CD4-positive, CD25-positive, alpha-beta regulatory T cell (primary cell): ENCODE measurements around the gene MYO18A. TPM values are rescaled to one million over a fixed set of nuclear protein-coding genes. Genes with fewer than 3 reads are reported as not detected.

Source experiments
- ATAC-seq, 2 donors: fragments of 150-1000 bp; cut with Tn5 transposase; one replicate each; pipeline ENCODE4 v1.10.0; 2021; ENCODE audit warnings: low read depth in 2 of 2, moderate number of reproducible peaks in 2 of 2, moderate library complexity in 1 of 2
- DNase-seq, 3 donors: peaks; one replicate each; pipeline versions ENCODE4 v3.0.0 to v3.0.0-alpha.2; 2012 to 2022; ENCODE audit warnings: mixed read lengths in 1 of 3
- H3K27ac ChIP-seq: one replicate; pipeline ENCODE4 v1.7.0; 2013; ENCODE audit warnings: mild to moderate bottlenecking, low read length; ENCODE audit not compliant: insufficient read depth, poor library complexity, severe bottlenecking
- H3K27me3 ChIP-seq: one replicate; pipeline ENCODE4 v1.7.0; 2013; ENCODE audit warnings: low read length; ENCODE audit not compliant: control insufficient read depth, insufficient read depth
- H3K36me3 ChIP-seq: one replicate; pipeline ENCODE4 v1.7.0; 2013; ENCODE audit warnings: mild to moderate bottlenecking, low read length, moderate library complexity; ENCODE audit not compliant: control insufficient read depth, insufficient read depth
- H3K4me1 ChIP-seq: 2 replicates; pipeline ENCODE4 v1.7.0; 2013; ENCODE audit warnings: mild to moderate bottlenecking, low read length; ENCODE audit not compliant: insufficient read depth, control insufficient read depth, poor library complexity, severe bottlenecking
- H3K4me3 ChIP-seq: one replicate; pipeline ENCODE4 v1.7.0; 2013; ENCODE audit warnings: low read depth, mild to moderate bottlenecking, low read length, moderate library complexity
- H3K9me3 ChIP-seq, 2 experiments: 1 replicate in 1 of 2; 2 replicates in 1 of 2; pipeline ENCODE4 v1.7.0; 2013; ENCODE audit warnings: low read length in 2 of 2, mild to moderate bottlenecking in 1 of 2, moderate library complexity in 1 of 2; ENCODE audit not compliant: control insufficient read depth in 2 of 2
- H3K27ac Mint-ChIP-seq, 3 donors: one replicate each; pipeline ENCODE4 v1.8.0; 2020 to 2022; ENCODE audit warnings: mild to moderate bottlenecking in 3 of 3, mixed read lengths in 3 of 3, moderate library complexity in 2 of 3
- H3K27me3 Mint-ChIP-seq: one replicate; pipeline ENCODE4 v1.8.0; 2022; ENCODE audit warnings: mild to moderate bottlenecking, mixed read lengths
- H3K36me3 Mint-ChIP-seq: one replicate; pipeline ENCODE4 v1.8.0; 2020; ENCODE audit warnings: mixed read lengths
- H3K4me1 Mint-ChIP-seq, 4 donors: one replicate each; pipeline ENCODE4 v1.8.0; 2020 to 2022; ENCODE audit warnings: mixed read lengths in 4 of 4, mild to moderate bottlenecking in 1 of 4
- H3K4me3 Mint-ChIP-seq, 4 donors: one replicate each; pipeline ENCODE4 v1.8.0; 2020 to 2022; ENCODE audit warnings: mild to moderate bottlenecking in 4 of 4, mixed read lengths in 4 of 4, moderate library complexity in 3 of 4
- H3K9me3 Mint-ChIP-seq, 7 donors: one replicate each; pipeline ENCODE4 v1.8.0; 2020 to 2022; ENCODE audit warnings: mixed read lengths in 7 of 7, mild to moderate bottlenecking in 3 of 7, moderate library complexity in 2 of 7
- polyA plus RNA-seq, 4 donors: library from polyadenylated mRNA; unstranded; fragments of 300-500 nt; fragmentation: Illumina TruSeq; gene quantifications; one replicate each; pipeline ENCODE4 v1.2.3, GENCODE V29; 2021
- total RNA-seq: library from RNA; stranded (reverse); gene quantifications from one replicate; pipeline ENCODE4 v1.2.3, GENCODE V29; 2022

MYO18A gene
- total and polyA plus RNA-seq, 5 donors from 2014 or later = 16.8 to 193 (median 21.0) TPM

DNA sequence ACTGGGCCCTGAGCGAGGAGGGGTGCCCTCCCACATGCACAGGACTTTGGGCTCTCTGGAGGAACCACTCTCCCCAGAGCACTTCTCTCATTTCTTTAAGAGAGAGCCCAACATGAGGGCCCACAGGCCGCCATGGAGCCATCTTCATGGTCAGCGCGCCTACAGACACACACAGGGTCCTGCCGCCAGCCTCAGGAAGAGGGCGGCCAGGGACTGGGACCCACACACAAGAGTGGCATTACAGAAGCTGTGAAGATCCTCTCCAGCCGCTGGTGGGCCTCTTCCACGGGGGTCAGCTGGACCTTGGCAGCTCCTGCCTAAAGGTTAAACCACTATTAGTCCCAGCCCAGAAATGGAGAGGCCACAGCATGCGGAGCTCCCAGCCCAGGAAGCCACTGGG is 54.5 kb downstream of the MYO18A start:
- no peaks in the 10 kb centered on the region for H3K9me3 ChIP-seq

DNA sequence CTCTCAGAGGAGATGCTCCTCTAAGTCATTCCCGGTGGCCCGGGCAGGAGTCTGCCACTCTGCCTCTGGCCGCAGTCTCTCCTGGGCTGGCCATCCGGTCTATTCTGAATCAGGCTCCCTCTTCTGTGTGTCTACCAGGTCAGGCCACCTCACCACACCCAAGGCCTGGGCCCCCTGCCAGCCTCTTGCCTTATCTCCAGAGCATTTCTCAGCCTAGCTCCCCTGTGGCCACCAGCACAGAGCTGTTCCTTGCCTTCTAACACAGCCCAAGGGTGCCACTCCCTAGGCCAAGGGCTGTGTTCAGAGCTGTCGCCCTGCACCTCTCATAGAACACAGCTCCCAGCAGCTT is 55.3 kb downstream of the MYO18A start:
- Mint-ChIP-seq H3K4me1 (peaks cover 0 to 18% (median 8%) of the 10 kb centered on the region in 4 donors), H3K36me3 (peaks cover 9% of the 10 kb centered on the region), H3K9me3 (no peaks in the 10 kb centered on the region), H3K27me3 (no peaks in the 10 kb centered on the region), H3K4me3 (no peak overlapping the region), H3K27ac (peak overlapping the region in 1 of 3 donors; percentile 69)
- Histone ChIP-seq H3K4me3 (no peak overlapping the region), H3K9me3 (no peaks in the 10 kb centered on the region), H3K36me3 (peaks cover 65% of the 10 kb centered on the region), H3K27me3 (no peaks in the 10 kb centered on the region), H3K4me1 (no peaks in the 10 kb centered on the region), H3K27ac (no peak overlapping the region)
- ATAC-seq (no peak), DNase-seq (no peak)

More for the DNA sequence above, 54.5 kb downstream of the MYO18A start:
- DNase-seq = no peak
- no peaks in the 10 kb centered on the region for H3K9me3 Mint-ChIP-seq
- Histone ChIP-seq H3K27ac (no peak overlapping the region), H3K4me1 (no peaks in the 10 kb centered on the region), H3K36me3 (peaks cover 59% of the 10 kb centered on the region), H3K4me3 (no peak overlapping the region), H3K27me3 (no peaks in the 10 kb centered on the region)
- H3K4me3 Mint-ChIP-seq = no peak overlapping the region
- H3K27me3 Mint-ChIP-seq = no peaks in the 10 kb centered on the region
- H3K27ac Mint-ChIP-seq = no peak overlapping the region
- ATAC-seq = no peak
- H3K4me1 Mint-ChIP-seq = peaks cover 0 to 19% (median 8%) of the 10 kb centered on the region in 4 donors
- peaks cover 8% of the 10 kb centered on the region for H3K36me3 Mint-ChIP-seq

DNA sequence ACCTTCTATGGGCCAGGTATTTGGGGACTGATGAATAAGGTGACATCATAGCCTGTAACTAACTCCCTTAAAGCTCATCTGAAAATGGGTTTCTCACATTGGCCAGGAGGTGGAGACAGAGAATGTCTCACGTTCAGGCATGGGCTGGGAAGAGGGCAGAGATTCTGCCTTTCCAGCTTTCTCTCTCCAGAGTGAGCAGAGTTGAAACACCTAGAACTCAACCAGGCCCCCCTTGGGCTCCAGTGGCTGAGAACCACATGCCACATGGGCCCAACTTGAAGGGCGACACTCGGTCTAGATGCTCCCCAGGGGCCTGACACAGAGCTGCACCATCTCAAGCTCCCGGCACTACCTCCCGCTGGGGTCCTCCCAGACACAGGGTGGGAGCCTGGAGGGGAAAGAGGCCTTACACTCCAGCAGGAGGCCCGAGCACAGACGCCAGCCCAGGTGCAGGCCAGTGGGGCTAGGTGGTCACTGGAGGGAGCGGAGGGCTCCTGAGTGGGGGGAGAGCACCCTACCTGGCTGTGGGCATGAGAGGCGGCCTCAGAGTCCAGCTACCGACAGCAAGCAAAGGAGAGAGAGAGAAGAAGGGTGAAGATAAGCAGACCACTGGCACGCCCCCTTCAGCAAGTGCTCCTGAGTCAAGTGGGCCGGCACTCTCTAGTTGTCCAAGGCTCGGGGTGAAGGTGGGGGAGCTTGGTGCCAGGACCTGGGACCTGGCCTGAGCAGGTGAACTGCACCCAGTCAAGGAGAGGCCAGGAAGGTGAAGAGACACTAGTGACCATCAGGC is 55.9 kb downstream of the MYO18A start:
- Mint-ChIP-seq H3K27ac (peak overlapping the region in 1 of 3 donors; percentile 42), H3K4me1 (peaks cover 0 to 18% (median 8%) of the 10 kb centered on the region in 4 donors), H3K27me3 (no peaks in the 10 kb centered on the region), H3K4me3 (no peak overlapping the region), H3K9me3 (no peaks in the 10 kb centered on the region), H3K36me3 (peaks cover 11% of the 10 kb centered on the region)
- Histone ChIP-seq H3K36me3 (peaks cover 64% of the 10 kb centered on the region), H3K9me3 (no peaks in the 10 kb centered on the region), H3K4me1 (no peaks in the 10 kb centered on the region), H3K27me3 (no peaks in the 10 kb centered on the region), H3K4me3 (no peak overlapping the region), H3K27ac (no peak overlapping the region)
- ATAC-seq (peak; percentile 75 to 86), DNase-seq (peak in 2 of 3 donors; percentile 45 to 76)

DNA sequence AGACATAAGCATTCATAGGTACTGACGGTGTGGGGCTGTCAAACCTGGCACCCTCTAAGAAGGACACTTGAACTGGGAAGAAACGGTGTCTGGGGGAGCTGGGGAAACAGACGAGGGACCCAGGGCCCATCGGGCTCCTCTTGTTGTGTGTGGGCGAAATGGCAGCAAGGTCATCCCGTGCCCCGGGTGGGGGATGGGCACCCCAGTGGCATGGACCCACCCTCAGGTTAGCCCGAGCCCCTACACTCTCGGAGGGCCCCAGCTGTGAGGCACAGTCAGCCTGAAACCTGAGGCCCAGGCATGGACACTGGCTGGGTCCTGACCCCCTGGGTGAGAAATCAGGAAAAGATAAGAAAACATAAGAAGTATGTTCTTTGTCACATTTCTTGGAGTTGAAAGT is 57.1 kb downstream of the MYO18A start:
- ATAC-seq (no peak), DNase-seq (no peak)
- H3K27ac ChIP-seq = no peak overlapping the region
- no peak overlapping the region for H3K4me3 ChIP-seq
- no peaks in the 10 kb centered on the region for H3K27me3 ChIP-seq
- no peaks in the 10 kb centered on the region for H3K9me3 ChIP-seq
- H3K36me3 Mint-ChIP-seq = peaks cover 17% of the 10 kb centered on the region
- no peaks in the 10 kb centered on the region for H3K27me3 Mint-ChIP-seq
- no peaks in the 10 kb centered on the region for H3K4me1 ChIP-seq
- peaks cover 65% of the 10 kb centered on the region for H3K36me3 ChIP-seq
- no peaks in the 10 kb centered on the region for H3K9me3 Mint-ChIP-seq
- H3K4me1 Mint-ChIP-seq = peaks cover 0 to 11% (median 5%) of the 10 kb centered on the region in 4 donors
- H3K4me3 Mint-ChIP-seq = no peak overlapping the region
- H3K27ac Mint-ChIP-seq = peak overlapping the region in 1 of 3 donors; percentile 25

DNA sequence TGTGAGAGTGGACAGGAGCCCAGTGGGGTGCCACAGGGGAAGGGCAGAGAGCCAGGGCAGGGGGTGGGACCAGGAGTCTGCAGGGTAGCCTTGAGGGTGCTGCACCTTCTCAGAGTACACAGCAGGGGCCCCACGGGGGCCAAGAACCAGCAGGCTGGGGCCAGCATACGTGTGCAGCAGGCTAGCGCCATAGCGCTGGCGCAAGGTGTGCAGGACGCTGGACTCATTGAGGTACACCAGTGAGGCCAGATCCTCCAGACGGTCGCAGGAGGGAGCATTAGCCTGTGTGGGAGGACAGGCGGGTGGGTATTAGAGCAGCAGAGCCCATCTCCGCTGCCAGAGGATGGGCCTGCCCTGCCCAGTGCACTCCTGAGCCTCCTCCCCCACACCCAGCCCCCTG is 58.8 kb downstream of the MYO18A start:
- peaks cover 60% of the 10 kb centered on the region for H3K36me3 ChIP-seq

DNA sequence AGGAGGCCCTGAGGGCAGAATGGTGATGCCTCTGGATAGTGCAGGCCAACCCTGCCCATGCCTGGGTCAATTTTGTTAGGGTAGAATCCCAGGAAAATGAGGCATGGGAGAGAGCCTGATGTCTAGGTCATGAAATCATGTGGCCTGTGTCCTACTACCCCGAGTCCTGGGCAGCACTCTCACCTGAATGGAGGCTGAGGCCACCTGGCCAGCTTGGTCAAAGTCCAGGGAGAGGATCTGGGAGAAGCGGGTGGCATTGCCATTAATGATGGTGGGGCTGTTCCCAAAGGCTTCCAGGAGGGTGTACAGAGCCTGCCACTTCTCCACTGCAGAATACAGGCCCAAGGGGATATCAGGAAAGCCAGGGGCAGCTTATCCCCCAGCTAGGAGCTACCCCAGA is 59.8 kb downstream of the MYO18A start:
- Histone ChIP-seq H3K9me3 (no peaks in the 10 kb centered on the region), H3K4me3 (no peak overlapping the region), H3K36me3 (peaks cover 64% of the 10 kb centered on the region), H3K4me1 (no peaks in the 10 kb centered on the region), H3K27me3 (no peaks in the 10 kb centered on the region), H3K27ac (no peak overlapping the region)
- no peak overlapping the region for H3K27ac Mint-ChIP-seq
- H3K4me1 Mint-ChIP-seq = peaks cover 0 to 16% (median 7%) of the 10 kb centered on the region in 4 donors
- H3K4me3 Mint-ChIP-seq = no peak overlapping the region
- no peaks in the 10 kb centered on the region for H3K9me3 Mint-ChIP-seq
- ATAC-seq = no peak
- DNase-seq = no peak
- peaks cover 20% of the 10 kb centered on the region for H3K36me3 Mint-ChIP-seq
- no peaks in the 10 kb centered on the region for H3K27me3 Mint-ChIP-seq

More for the DNA sequence above, 58.8 kb downstream of the MYO18A start:
- Mint-ChIP-seq H3K36me3 (peaks cover 20% of the 10 kb centered on the region), H3K27me3 (no peaks in the 10 kb centered on the region), H3K27ac (no peak overlapping the region), H3K4me3 (no peak overlapping the region), H3K4me1 (peaks cover 0 to 16% (median 7%) of the 10 kb centered on the region in 4 donors), H3K9me3 (no peaks in the 10 kb centered on the region)
- Histone ChIP-seq H3K27me3 (no peaks in the 10 kb centered on the region), H3K4me3 (no peak overlapping the region), H3K4me1 (no peaks in the 10 kb centered on the region), H3K9me3 (no peaks in the 10 kb centered on the region), H3K27ac (no peak overlapping the region)
- no peak for ATAC-seq
- no peak for DNase-seq

DNA sequence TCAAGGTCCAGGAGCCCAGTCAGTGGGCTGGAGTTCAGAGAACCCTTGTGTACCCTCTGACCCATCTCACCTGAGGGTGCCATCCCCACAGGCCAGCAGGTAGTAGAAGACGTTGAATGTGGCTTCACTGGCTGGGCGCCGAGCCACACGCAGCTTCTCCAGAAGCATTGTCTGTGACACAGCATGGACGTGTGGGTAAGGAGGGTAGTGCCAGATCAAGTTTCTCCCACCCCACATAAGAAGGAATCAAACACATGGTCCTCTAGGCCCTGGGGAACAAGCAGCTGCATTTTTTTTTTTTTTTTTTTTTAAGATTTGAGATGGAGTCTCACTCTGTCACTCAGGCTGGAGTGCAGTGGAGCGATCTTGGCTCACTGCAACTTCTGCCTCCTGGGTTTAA is 60.9 kb downstream of the MYO18A start:
- Histone ChIP-seq H3K27me3 (no peaks in the 10 kb centered on the region), H3K4me3 (no peak overlapping the region), H3K36me3 (peaks cover 74% of the 10 kb centered on the region), H3K27ac (no peak overlapping the region), H3K4me1 (no peaks in the 10 kb centered on the region), H3K9me3 (no peaks in the 10 kb centered on the region)
- ATAC-seq (no peak), DNase-seq (no peak)
- no peaks in the 10 kb centered on the region for H3K9me3 Mint-ChIP-seq
- H3K36me3 Mint-ChIP-seq = peaks cover 22% of the 10 kb centered on the region
- no peak overlapping the region for H3K4me3 Mint-ChIP-seq
- peak overlapping the region in 1 of 3 donors; percentile 15 for H3K27ac Mint-ChIP-seq
- no peaks in the 10 kb centered on the region for H3K27me3 Mint-ChIP-seq
- peaks cover 0 to 7% (median 5%) of the 10 kb centered on the region in 4 donors for H3K4me1 Mint-ChIP-seq
